Measurements from ENCODE around the gene EID3.
A peak's percentile ranks its signal among the peaks of the same experiment; 100 is the strongest.

Gene EID3

DNA sequence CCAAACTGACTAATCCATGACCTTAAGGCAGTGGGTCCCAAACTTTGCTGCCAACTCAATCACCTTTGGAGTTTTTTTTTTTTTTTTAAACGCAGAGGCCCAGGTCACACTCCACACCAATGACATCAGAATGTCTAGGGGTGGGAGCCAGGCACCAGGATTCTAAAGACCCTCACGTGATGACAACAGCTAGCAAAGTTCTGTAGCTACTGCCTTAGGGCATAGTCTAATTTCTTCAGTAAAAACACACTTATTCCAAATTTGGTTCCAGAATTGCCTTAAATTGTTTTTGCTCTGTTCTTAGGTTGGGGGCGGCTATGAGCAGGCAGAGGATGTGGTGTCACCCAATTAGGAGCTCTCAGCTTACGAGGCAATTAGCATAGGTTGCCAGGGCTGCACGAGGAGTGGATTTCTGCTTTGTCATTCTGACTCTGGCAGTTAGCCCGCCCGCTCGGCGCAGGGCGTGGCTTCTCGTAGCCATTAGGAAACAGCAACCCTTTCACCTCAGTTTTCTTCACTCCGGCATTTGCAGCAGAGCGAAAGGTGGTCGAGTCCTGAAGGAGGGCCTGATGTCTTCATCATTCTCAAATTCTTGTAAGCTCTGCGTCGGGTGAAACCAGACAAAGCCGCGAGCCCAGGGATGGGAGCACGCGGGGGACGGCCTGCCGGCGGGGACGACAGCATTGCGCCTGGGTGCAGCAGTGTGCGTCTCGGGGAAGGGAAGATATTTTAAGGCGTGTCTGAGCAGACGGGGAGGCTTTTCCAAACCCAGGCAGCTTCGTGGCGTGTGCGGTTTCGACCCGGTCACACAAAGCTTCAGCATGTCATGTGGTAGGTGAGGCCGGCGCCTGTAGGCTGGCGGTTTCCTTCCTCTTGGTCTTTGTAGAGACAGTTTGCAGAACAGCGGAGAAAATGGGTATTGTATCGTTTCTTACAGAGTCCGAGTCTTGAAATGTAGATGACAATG is 16.7 kb upstream of the EID3 start:
- TF ChIP-seq, protein P1, sequence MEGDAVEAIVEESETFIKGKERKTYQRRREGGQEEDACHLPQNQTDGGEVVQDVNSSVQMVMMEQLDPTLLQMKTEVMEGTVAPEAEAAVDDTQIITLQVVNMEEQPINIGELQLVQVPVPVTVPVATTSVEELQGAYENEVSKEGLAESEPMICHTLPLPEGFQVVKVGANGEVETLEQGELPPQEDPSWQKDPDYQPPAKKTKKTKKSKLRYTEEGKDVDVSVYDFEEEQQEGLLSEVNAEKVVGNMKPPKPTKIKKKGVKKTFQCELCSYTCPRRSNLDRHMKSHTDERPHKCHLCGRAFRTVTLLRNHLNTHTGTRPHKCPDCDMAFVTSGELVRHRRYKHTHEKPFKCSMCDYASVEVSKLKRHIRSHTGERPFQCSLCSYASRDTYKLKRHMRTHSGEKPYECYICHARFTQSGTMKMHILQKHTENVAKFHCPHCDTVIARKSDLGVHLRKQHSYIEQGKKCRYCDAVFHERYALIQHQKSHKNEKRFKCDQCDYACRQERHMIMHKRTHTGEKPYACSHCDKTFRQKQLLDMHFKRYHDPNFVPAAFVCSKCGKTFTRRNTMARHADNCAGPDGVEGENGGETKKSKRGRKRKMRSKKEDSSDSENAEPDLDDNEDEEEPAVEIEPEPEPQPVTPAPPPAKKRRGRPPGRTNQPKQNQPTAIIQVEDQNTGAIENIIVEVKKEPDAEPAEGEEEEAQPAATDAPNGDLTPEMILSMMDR (conservative IDR thresholded peaks at IDR 0.05; ENCODE audit: low read depth, low read length) = no peak
- Histone ChIP-seq H2AFZ (ENCODE audit: low read depth) (peak overlapping the region; percentile 62; the same call in 1 of the 2 replicates), H3K4me3 (IDR thresholded peaks at IDR 0.05; ENCODE audit: insufficient read depth, low read depth, low read length) (no peak overlapping the region), H3K27ac (peak overlapping the region; percentile 99), H4K20me1 (ENCODE audit: insufficient read depth) (no peaks in the 10 kb centered on the region), H3K4me2 (peak overlapping the region; percentile 66), H3K36me3 (ENCODE audit: insufficient read depth) (0 out of 2 replicates have a peak, but pooled peaks cover 2% of the 10 kb centered on the region), H3K79me2 (ENCODE audit: insufficient read depth, low read depth) (peaks cover 46% of the 10 kb centered on the region), H3K4me1 (ENCODE audit: low read depth, poor library complexity, severe bottlenecking) (peaks cover 42% of the 10 kb centered on the region), H3K9ac (peak overlapping the region; percentile 98), H3K27me3 (ENCODE audit: insufficient read depth, low read depth) (no peaks in the 10 kb centered on the region)

DNA sequence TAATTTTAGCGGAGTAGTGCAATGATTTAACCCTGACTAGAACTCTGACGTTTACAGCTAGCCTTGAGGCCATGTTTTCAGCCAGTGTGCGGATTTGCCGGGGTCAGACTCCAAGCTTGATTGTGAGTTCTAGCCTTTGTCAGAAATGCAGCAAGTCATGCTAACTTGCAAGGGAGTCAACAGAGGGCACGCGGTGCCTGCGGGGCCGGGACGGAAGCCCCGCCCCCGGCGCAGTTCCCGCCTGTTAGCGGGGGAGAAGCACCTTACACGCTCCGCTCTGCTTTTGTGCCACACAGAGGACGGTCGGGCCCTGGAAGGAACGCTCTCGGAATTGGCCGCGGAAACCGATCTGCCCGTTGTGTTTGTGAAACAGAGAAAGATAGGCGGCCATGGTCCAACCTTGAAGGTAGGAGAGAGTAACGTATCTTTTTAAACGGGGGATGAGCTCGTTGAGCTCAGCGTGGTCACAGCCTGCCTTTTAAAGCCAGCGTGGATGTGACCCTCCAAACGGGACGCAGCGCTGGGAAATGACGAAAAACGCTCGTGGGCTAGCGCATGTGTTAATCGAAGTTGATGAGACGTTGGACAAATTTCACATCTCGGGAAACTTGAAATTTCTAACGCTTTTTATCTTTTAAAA is 14.8 kb upstream of the EID3 start:
- Histone ChIP-seq H3K4me3 (IDR thresholded peaks at IDR 0.05; ENCODE audit: insufficient read depth, low read depth, low read length) (no peak overlapping the region), H3K79me2 (ENCODE audit: insufficient read depth, low read depth) (peaks cover 65% of the 10 kb centered on the region), H2AFZ (ENCODE audit: low read depth) (no peak overlapping the region), H3K27me3 (ENCODE audit: insufficient read depth, low read depth) (no peaks in the 10 kb centered on the region), H3K36me3 (ENCODE audit: insufficient read depth) (0 out of 2 replicates have a peak, but pooled peaks cover 15% of the 10 kb centered on the region), H3K4me1 (ENCODE audit: low read depth, poor library complexity, severe bottlenecking) (peaks cover 39% of the 10 kb centered on the region), H4K20me1 (ENCODE audit: insufficient read depth) (no peaks in the 10 kb centered on the region), H3K27ac (peak overlapping the region; percentile 99), H3K4me2 (peak overlapping the region; percentile 66), H3K9ac (peak overlapping the region; percentile 98)
- TF ChIP-seq, protein P1 (conservative IDR thresholded peaks at IDR 0.05; ENCODE audit: low read depth, low read length) = no peak

DNA sequence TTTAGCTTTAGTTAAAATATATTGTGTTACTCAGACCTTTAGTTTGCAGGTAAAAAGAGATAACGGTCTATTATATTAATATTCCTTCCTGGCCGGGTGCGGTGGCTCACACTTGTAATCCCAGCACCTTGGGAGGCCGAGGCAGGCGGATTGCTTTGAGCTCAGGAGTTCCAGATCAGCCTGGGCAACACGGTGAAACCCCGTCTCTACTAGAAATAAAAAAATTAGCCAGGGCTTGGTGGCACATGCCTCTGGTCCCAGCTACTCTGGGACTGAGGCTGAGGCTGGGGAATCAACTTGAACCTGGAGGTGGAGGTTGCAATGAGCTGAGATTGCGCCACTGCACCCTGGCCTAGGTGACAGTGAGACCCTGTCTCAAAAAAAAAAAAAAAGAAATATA is 13.2 kb upstream of the EID3 start:
- Histone ChIP-seq H4K20me1 (ENCODE audit: insufficient read depth) (no peaks in the 10 kb centered on the region), H3K4me2 (peak overlapping the region; percentile 66; the same call in 1 of the 2 replicates), H3K36me3 (ENCODE audit: insufficient read depth) (0 out of 2 replicates have a peak, but pooled peaks cover 15% of the 10 kb centered on the region), H3K27ac (no peak overlapping the region), H3K4me3 (IDR thresholded peaks at IDR 0.05; ENCODE audit: insufficient read depth, low read depth, low read length) (no peak overlapping the region), H3K9ac (no peak overlapping the region), H3K27me3 (ENCODE audit: insufficient read depth, low read depth) (no peaks in the 10 kb centered on the region), H3K4me1 (ENCODE audit: low read depth, poor library complexity, severe bottlenecking) (peaks cover 35% of the 10 kb centered on the region), H2AFZ (ENCODE audit: low read depth) (no peak overlapping the region), H3K79me2 (ENCODE audit: insufficient read depth, low read depth) (peaks cover 80% of the 10 kb centered on the region)
- TF ChIP-seq, protein P1 (conservative IDR thresholded peaks at IDR 0.05; ENCODE audit: low read depth, low read length) = no peak

DNA sequence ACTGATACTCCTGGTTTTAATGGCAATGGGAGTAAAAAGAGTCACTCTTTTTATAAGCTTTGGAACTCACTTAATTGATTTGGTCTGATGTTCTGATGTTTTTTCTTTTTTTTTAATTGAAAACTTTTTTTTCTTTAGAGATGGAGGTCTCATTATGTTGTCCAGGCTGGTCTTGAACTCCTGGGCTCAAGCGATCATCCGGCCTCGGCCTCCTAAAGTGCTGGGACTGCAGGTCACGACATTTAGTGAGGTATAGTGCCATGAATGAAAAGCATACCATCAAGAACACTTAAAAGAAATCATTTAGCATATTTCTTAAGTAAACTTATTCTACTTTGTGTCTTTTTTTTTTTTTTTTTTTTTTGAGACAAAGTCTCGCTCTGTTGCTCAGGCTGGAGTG is 12.7 kb upstream of the EID3 start:
- Histone ChIP-seq H2AFZ (ENCODE audit: low read depth) (no peak overlapping the region), H3K4me1 (ENCODE audit: low read depth, poor library complexity, severe bottlenecking) (peaks cover 30% of the 10 kb centered on the region), H3K79me2 (ENCODE audit: insufficient read depth, low read depth) (peaks cover 85% of the 10 kb centered on the region), H3K4me3 (IDR thresholded peaks at IDR 0.05; ENCODE audit: insufficient read depth, low read depth, low read length) (no peak overlapping the region), H3K36me3 (ENCODE audit: insufficient read depth) (0 out of 2 replicates have a peak, but pooled peaks cover 15% of the 10 kb centered on the region), H3K27me3 (ENCODE audit: insufficient read depth, low read depth) (no peaks in the 10 kb centered on the region), H3K4me2 (no peak overlapping the region), H4K20me1 (ENCODE audit: insufficient read depth) (peaks cover 4% of the 10 kb centered on the region; the same call in 1 of the 2 replicates), H3K27ac (no peak overlapping the region), H3K9ac (no peak overlapping the region)
- TF ChIP-seq, protein P1 (conservative IDR thresholded peaks at IDR 0.05; ENCODE audit: low read depth, low read length) = no peak

All from KMS-11 (cell line).